ENCODE measurements around the gene XYLB.

GRCh38 chr3:38372214-38372601, 25.6 kb downstream of the XYLB start:
- no peak for TF ChIP-seq POLR2A (IDR thresholded peaks at IDR 0.05)
- no peak for TF ChIP-seq CTCF (IDR thresholded peaks at IDR 0.05)
- no peak for TF ChIP-seq EP300 (IDR thresholded peaks at IDR 0.05)
